Neuron (in vitro differentiated cells): ENCODE measurements around the gene MED15.

Source experiments
- H2AFZ ChIP-seq: one replicate; pipeline ENCODE4 v1.6.1; 2013; ENCODE audit warnings: low read depth, mild to moderate bottlenecking, inconsistent platforms, low read length, moderate library complexity
- H3K27me3 ChIP-seq: one replicate; pipeline ENCODE4 v1.6.1; 2013; ENCODE audit warnings: low read length; ENCODE audit not compliant: insufficient read depth
- H3K36me3 ChIP-seq: one replicate; pipeline ENCODE4 v1.6.1; 2013; ENCODE audit warnings: low read length; ENCODE audit not compliant: insufficient read depth
- H3K4me1 ChIP-seq: one replicate; pipeline ENCODE4 v1.6.1; 2013; ENCODE audit warnings: low read length; ENCODE audit not compliant: insufficient read depth
- H3K4me3 ChIP-seq: 2 replicates; pipeline ENCODE4 v1.5.1; 2013; ENCODE audit warnings: mild to moderate bottlenecking, low read length, moderate library complexity
- H3K9me3 ChIP-seq: one replicate; pipeline ENCODE4 v1.6.1; 2013; ENCODE audit warnings: low read length

The MED15 gene

DNA sequence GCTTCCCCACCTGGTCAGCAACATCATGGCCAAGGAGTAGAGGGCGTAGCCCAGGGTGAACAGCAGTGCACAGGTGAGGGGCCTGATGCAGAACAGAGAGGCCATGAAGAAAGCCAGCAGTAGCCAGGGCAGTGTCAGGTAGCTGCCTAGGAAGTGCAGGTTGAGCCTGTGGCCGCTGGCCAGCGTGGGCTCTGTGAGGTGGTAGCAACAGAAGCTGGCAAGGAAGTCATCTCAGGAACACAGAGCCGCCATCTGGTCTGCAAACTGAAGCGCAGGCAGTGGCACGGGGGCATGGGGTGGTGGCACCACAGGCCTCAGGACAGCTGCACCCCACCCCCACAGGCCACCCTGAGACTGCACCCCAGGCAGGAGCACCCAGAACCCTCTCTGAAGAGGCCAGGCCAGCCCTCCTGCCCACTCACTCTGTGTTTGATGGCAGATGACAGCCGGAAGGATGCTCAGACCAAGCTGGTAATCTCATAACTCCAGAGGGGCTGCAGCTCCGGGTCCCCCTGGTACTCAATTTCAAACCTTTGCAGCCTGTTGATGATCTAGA, 95.3 kb downstream of the MED15 start:
- Histone ChIP-seq H3K36me3 (no peaks in the 10 kb centered on the region), H2AFZ (no peak overlapping the region), H3K4me3 (no peak overlapping the region), H3K4me1 (peaks cover 6% of the 10 kb centered on the region), H3K9me3 (peaks cover 3% of the 10 kb centered on the region), H3K27me3 (peaks cover 7% of the 10 kb centered on the region)

DNA sequence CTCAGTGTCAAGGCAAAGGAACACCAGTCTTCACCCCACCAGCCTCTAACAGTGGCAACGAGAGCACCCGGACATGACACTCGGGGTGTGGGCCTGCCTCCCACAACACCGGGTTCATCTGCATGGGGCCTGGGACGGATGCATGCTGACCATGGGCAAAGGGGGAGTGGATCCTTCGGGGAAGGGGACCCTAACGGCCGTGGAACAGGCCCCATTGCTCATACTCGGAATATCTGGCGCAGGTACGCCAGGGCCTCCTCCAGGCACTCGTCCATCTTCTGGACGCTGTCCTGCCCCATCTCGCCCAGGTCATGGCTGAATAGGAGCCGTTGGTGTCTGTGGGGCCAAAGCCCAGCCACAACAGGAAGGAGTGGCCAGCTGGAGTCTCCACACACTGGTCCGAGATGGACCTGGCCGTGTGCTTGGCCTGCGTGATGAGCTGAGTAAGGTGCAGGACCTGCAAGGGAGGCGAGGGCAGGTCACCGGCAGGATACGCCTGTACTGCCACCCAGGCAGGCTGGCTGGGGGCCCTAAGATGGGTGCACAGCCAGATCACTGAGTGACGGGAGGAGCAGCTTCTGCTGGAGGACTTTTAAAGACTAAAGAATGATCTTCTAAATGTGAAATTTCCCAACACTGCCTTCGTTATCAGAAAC, 96.8 kb downstream of the MED15 start:
- Histone ChIP-seq H3K9me3 (no peaks in the 10 kb centered on the region), H3K4me1 (peaks cover 6% of the 10 kb centered on the region), H3K36me3 (no peaks in the 10 kb centered on the region), H3K4me3 (no peak overlapping the region), H3K27me3 (peaks cover 15% of the 10 kb centered on the region), H2AFZ (no peak overlapping the region)

DNA sequence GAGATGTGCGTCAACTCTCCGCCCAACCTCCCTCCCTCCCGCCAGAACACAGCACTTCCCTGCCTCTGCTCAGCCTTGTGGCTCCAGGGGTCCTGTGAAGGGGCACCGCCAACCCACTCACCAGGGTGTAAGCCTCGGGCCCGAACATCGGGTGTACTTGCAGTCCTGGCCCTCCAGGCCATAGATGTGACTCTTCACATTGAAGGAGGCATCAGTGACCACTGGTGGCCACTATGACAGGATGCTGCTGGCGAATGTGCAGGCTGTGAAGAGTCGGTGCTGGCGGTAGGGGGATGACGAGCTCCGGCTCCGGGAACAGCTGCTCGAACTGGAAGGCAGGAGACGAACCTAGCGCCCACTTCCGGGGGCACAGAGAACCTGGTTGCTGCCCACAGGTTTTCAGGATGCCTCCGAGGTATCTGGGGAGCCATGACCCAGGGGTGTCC, 97.4 kb downstream of the MED15 start:
- no peak overlapping the region for H2AFZ ChIP-seq
- H3K4me1 ChIP-seq = peaks cover 6% of the 10 kb centered on the region
- H3K36me3 ChIP-seq = no peaks in the 10 kb centered on the region
- peaks cover 20% of the 10 kb centered on the region for H3K27me3 ChIP-seq
- H3K9me3 ChIP-seq = no peaks in the 10 kb centered on the region
- H3K4me3 ChIP-seq = no peak overlapping the region

DNA sequence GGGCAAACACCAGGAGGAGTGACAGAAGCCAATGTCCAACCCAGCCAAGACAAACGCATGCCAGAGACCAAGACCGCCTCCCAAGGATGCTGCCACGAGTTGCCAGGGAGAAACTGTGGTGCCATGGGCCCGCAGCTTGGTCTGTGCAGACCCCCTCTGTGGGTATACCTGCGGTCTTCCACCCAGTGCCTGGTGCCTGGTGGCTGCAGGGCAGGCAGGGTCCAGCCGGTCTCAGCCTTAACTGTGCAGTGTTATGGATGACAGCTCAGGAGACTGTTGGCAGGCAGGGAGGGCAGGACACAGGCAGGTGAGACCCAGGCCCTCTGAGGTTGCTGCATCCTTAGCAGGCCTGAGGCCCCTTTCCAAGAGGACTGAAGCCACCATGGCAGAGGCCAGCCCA, 97.9 kb downstream of the MED15 start:
- Histone ChIP-seq H2AFZ (no peak overlapping the region), H3K36me3 (no peaks in the 10 kb centered on the region), H3K9me3 (no peaks in the 10 kb centered on the region), H3K27me3 (peaks cover 23% of the 10 kb centered on the region), H3K4me3 (no peak overlapping the region), H3K4me1 (peaks cover 6% of the 10 kb centered on the region)

DNA sequence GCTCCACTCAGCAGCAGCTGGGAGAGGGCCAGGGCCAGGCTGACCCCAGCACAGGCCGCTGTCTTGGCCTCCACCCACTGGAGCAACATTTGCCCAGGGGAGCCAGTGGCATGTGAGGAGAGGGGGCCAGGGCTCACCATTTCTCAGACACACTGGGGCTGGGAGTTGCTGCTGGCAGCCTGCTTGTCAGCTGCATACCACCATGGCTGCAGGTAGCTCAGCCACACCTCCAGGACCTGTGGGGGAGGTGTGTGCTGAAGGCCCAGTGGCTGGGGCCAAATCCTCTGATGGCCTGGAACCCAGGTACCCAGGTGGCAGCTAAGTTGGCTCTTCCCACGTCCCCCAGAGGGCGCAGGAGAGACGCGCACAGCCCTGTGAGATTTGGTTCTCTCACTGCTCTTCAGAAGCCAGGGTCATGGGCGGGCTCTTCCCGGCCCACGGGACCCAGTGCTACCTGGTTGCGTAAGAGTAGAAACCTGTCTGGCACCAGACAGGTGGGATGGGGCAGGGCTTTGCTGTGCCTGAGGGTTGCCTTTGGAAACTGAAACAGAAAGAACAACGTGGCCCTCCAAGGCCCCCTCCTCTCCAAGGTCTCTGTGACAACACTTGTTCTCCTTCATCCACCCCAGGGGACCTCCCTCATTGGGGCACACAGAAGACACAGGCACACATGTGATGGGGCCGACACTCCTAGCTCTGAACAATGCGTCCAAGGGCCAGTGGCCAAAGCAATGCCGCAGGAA, 98.8 kb downstream of the MED15 start:
- no peaks in the 10 kb centered on the region for H3K9me3 ChIP-seq
- H3K4me3 ChIP-seq = no peak overlapping the region
- no peak overlapping the region for H2AFZ ChIP-seq
- peaks cover 27% of the 10 kb centered on the region for H3K27me3 ChIP-seq
- H3K4me1 ChIP-seq = peaks cover 6% of the 10 kb centered on the region
- H3K36me3 ChIP-seq = no peaks in the 10 kb centered on the region

DNA sequence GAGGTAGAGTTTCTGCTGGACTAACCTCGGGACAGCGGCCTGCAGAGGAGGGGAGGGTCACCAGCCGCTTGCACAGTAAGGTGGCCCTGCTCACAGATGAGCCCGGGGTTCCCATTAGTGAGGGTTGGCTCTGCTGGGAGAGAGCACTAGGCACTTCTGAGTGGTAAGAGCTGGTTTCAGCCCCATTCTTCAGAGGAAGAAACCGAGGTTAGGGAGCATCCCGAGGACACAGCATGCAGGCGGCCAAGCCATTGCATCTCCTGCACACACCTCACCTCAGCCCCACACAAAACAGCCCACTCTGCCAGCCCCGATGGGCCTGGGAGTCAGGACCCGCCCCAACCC, 99.3 kb downstream of the MED15 start:
- Histone ChIP-seq H3K4me3 (no peak overlapping the region), H3K27me3 (peaks cover 28% of the 10 kb centered on the region)

DNA sequence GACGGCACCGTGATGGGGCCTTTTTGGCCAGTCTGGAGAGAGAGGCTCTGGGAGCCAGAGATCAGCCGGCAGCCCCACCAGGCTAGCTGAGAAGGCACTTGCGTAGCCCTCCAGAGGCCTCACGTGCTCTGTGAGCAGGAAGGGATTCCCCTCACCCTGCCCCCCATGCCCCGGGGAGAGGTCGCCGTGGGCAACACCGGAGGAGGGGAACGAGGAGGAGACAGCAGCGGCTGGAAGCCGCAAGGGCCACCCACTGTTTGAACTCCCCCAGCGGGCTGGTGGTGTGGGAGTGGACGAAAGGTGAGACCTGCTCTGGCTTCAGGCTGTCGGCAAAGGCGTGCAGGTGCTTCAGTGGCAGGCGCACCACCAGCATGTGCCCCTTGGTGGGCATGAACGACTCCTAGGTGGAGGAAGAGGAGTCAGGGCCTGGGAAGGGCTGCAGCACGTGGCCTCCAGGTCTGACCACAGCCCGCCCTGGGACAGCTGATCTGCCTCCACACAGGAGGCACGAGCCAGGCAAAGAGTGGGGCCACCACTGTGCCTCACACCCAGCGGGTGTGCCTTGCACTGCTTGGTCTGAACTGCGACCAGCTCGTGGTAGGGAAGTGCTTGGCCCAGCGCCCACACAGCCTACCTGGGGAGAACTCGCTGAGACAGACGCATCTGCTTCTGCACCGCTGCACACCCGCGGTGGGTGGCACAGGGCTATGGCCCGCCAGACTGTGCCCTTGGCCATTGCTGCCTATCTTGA, 99.9 kb downstream of the MED15 start:
- H2AFZ ChIP-seq = no peak overlapping the region
- peaks cover 6% of the 10 kb centered on the region for H3K4me1 ChIP-seq
- no peaks in the 10 kb centered on the region for H3K9me3 ChIP-seq
- no peaks in the 10 kb centered on the region for H3K36me3 ChIP-seq
- no peak overlapping the region for H3K4me3 ChIP-seq
- peaks cover 31% of the 10 kb centered on the region for H3K27me3 ChIP-seq

More for the DNA sequence above, 99.3 kb downstream of the MED15 start:
- no peak overlapping the region for H2AFZ ChIP-seq
- H3K4me1 ChIP-seq = peaks cover 6% of the 10 kb centered on the region
- no peaks in the 10 kb centered on the region for H3K9me3 ChIP-seq
- H3K36me3 ChIP-seq = no peaks in the 10 kb centered on the region

DNA sequence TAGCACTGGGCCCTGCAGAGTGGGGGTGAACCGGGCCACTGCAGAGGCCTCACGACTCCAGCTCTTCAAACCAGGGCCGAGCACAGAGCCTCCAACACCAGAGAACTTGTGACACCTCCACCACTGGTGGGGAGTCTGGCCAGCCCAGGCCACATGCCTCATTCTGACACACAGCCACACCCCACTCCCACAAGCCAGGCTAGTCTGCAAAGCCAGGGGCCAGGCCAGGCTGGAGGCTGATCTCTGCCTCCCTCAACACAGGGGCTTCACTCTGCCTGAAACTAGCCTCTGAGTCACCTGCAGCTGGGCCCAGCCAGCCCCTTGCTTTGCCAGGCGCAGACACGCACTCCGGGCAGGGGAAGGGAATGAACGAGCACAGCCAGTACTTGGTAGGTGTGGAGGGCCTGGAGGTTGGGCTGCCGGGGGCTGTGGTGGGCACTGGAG, 102.9 kb downstream of the MED15 start:
- Histone ChIP-seq H2AFZ (no peak overlapping the region), H3K9me3 (no peaks in the 10 kb centered on the region), H3K36me3 (no peaks in the 10 kb centered on the region), H3K27me3 (peaks cover 28% of the 10 kb centered on the region), H3K4me3 (no peak overlapping the region), H3K4me1 (peaks cover 6% of the 10 kb centered on the region)

DNA sequence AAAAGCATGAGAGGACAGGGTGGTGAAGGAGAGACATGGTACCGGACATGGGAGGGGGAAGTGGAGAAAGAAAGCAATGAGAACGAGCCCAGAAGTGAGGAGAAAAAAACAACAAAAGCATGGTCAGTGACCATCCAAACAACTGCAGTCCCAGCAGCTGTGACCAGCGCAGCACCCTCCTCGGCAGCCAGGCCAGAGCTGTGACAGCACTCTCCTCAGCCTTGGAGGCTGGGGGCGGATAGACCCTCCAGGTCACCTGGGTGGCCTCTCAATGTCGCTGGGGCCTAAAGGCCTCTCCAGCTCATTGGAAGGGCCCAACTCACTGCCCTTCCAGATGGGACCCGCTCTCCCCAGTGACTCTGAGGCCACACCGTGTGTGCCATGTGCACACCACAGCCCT, 103.3 kb downstream of the MED15 start:
- Histone ChIP-seq H3K36me3 (no peaks in the 10 kb centered on the region), H3K9me3 (no peaks in the 10 kb centered on the region), H3K27me3 (peaks cover 28% of the 10 kb centered on the region), H3K4me1 (peaks cover 9% of the 10 kb centered on the region), H3K4me3 (no peak overlapping the region), H2AFZ (no peak overlapping the region)

DNA sequence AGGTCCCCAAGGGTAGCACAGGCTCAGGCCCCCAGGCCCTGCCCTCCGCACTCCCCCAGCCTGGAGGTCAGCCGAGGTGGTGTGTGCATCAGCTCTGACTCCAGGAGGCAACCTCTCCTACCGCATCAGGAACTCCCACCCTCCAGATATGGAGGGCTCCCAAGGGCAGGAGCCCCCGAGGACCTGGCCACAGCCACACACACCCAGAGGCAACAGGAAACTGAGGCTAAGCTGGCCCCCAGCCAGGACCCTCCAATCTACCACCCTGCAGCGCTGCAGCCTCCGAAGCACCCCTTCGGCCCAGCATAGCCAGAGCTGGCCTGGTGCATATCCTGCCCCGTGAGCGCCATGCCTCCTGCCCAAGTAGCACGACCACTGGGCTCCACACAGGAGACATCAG, 104.0 kb downstream of the MED15 start:
- peaks cover 15% of the 10 kb centered on the region for H3K4me1 ChIP-seq
- no peak overlapping the region for H2AFZ ChIP-seq
- peaks cover 28% of the 10 kb centered on the region for H3K27me3 ChIP-seq
- H3K4me3 ChIP-seq = no peak overlapping the region
- no peaks in the 10 kb centered on the region for H3K36me3 ChIP-seq
- H3K9me3 ChIP-seq = no peaks in the 10 kb centered on the region

DNA sequence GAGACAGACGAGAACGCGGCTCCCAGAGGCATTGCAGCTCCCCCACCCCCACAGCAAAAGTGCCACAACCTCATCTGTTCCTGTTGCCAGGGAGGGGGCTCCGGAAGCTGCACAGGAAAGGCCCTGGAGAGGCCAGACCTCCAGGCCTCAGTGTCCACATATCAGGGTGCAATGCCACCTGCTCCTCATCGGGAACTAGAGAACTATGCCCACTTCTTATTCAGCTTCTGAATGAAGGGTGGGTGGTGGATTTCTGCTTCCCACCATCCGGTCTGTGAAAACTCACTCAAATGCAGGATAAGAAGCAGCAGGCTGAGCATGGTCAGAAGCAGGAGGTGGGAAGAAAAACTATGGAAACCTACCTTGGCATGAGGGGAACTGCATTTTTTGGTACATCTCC, 105.9 kb downstream of the MED15 start:
- Histone ChIP-seq H3K9me3 (no peaks in the 10 kb centered on the region), H2AFZ (no peak overlapping the region), H3K27me3 (peaks cover 19% of the 10 kb centered on the region), H3K4me1 (peaks cover 11% of the 10 kb centered on the region), H3K36me3 (no peaks in the 10 kb centered on the region), H3K4me3 (no peak overlapping the region)

DNA sequence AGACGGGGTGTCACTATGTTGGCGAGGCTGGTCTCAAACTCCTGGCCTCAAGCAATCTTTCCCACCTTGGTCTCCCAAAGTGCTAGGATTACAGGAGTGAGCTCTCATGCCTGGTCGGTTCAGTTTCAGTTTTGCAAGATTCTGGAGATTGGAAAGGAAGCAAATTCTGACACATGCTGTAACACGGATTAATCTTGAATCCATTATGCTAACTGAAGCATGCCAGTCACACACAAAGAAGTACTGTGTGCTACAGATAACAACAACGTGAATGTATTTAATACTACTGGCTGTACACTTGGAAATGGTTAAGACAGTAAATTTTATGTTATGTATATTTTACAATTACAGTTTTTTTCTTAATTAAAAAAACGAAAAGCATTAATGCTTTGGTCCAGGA, 107.6 kb downstream of the MED15 start:
- H3K4me1 ChIP-seq = peaks cover 11% of the 10 kb centered on the region
- peaks cover 10% of the 10 kb centered on the region for H3K27me3 ChIP-seq
- no peak overlapping the region for H3K4me3 ChIP-seq
- no peaks in the 10 kb centered on the region for H3K9me3 ChIP-seq
- H3K36me3 ChIP-seq = no peaks in the 10 kb centered on the region
- H2AFZ ChIP-seq = no peak overlapping the region
